Measurements from ENCODE around the gene TMX4.

- TF ChIP-seq CTCF (conservative IDR thresholded peaks at IDR 0.05; ENCODE audit: low read depth, low read length) (no peak), EZH2 (IDR thresholded peaks at IDR 0.05; ENCODE audit: low read length, unreplicated experiment) (no peak)
Measured at GRCh38 chr20:7937328-7937727, 82.2 kb downstream of the TMX4 start.

Data from PC-3 (cell line).